ENCODE data around the gene TCOF1.
"Not testable (repeated sequence)": the region's sequence is repeated elsewhere in the genome, so short reads cannot be mapped to it uniquely, and the experiment has no call there.

TCOF1 gene

DNA sequence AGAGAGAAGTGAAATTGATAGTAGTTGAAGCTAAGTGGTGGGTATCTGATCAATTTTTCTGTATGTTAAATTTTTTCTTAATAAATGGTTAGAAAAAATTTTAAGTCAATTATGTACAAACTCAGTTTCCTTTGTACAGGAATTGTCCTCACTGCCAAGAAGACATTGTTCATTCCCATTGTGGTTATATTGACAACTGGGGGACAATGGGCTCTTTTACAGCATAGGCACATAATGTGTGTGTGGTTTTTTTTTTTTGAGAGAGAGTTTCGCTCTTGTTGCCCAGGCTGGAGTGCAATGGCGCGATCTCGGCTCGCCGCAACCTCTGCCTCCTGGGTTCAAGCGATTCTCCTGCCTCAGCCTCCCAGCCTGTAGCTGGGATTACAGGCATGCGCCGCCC, 68.7 kb downstream of the TCOF1 start:
- H3K4me1 ChIP-seq (ENCODE audit: control insufficient read depth in 1 of 2, insufficient read depth in 2 of 2, low read length in 2 of 2) = peaks cover 13 to 15% of the 10 kb centered on the region in 2 donors
- not testable (repeated sequence) for H3K27ac ChIP-seq (ENCODE audit: low read depth, low read length); H3K9me3 ChIP-seq (ENCODE audit: control insufficient read depth in 1 of 2, low read length in 2 of 2); H3K9ac ChIP-seq (ENCODE audit: low read depth in 1 of 2, low read length in 2 of 2); H3K4me3 ChIP-seq (ENCODE audit: low read depth in 1 of 2, low read length in 2 of 2); H3K36me3 ChIP-seq (ENCODE audit: control insufficient read depth in 1 of 2, insufficient read depth in 2 of 2, low read length in 2 of 2); H3K27me3 ChIP-seq (ENCODE audit: control insufficient read depth in 1 of 2, insufficient read depth in 2 of 2, low read length in 2 of 2)

DNA sequence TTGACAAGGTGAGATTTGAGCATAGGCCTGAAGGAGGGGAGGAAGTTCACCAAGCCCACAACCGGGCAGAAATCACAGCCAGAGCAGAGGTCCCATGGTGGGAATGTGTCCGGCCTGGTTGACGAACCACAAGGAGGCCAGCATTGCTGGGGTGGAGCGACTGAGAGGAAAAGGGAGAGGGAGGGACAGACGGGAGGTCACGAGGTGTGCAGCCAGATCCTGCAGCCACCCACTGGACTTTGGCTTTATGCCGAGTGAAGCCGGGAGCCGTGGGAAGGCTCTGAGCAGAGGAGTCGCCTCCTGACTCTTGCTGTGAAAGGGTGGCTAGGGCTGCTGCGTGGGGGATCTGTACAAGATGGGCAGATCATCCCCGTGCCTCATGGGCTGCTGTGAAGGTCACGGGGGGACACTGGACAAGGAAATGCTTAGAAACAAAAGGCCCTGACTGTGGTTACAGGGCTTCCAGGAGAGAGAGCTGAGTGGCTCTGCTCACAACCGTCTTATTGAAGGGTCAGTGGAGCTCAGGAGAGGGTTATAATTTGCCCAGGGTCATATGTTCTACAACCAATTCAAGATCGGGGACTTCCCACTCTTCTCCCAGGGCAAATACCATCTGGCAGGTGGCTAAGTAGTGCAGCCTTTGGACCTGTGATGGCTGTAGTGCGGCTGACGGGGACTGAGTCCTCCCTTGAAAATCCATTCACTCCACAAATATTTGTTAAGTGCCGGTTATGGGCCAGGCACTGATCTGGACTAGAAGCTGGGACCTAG, 70.8 kb downstream of the TCOF1 start:
- H3K27ac ChIP-seq (ENCODE audit: low read depth, low read length) = no peak overlapping the region
- peak overlapping the region in 1 of 2 donors; percentile 31 for H3K9ac ChIP-seq (ENCODE audit: low read depth in 1 of 2, low read length in 2 of 2)
- H3K27me3 ChIP-seq (ENCODE audit: control insufficient read depth in 1 of 2, insufficient read depth in 2 of 2, low read length in 2 of 2) = no peaks in the 10 kb centered on the region
- H3K36me3 ChIP-seq (ENCODE audit: control insufficient read depth in 1 of 2, insufficient read depth in 2 of 2, low read length in 2 of 2) = no peaks in the 10 kb centered on the region
- H3K4me1 ChIP-seq (ENCODE audit: control insufficient read depth in 1 of 2, insufficient read depth in 2 of 2, low read length in 2 of 2) = peaks cover 15 to 19% of the 10 kb centered on the region in 2 donors
- no peaks in the 10 kb centered on the region for H3K9me3 ChIP-seq (ENCODE audit: control insufficient read depth in 1 of 2, low read length in 2 of 2)
- peak overlapping the region in 1 of 2 donors; percentile 49 for H3K4me3 ChIP-seq (ENCODE audit: low read depth in 1 of 2, low read length in 2 of 2)

DNA sequence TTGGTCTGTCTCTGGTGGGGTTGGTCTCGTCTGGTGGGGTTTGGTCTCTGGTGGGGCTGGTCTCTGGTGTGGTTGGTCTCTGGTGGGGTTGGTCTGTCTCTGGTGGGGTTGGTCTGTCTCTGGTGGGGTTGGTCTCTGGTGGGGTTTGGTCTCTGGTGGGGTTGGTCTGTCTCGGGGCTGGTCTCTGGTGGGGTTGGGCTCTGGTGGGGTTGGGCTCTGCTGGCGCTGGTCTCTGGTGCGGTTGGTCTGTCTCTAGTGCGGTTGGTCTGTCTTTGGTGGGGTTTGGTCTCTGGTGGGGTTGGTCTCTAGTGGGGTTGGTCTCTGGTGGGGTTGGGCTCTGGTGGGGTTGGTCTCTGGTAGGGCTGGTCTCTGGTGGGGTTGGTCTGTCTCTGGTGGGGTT, 71.5 kb downstream of the TCOF1 start:
- peak overlapping the region in 1 of 2 donors; percentile 31 for H3K9ac ChIP-seq (ENCODE audit: low read depth in 1 of 2, low read length in 2 of 2)
- H3K27ac ChIP-seq (ENCODE audit: low read depth, low read length) = no peak overlapping the region
- H3K36me3 ChIP-seq (ENCODE audit: control insufficient read depth in 1 of 2, insufficient read depth in 2 of 2, low read length in 2 of 2) = no peaks in the 10 kb centered on the region
- H3K9me3 ChIP-seq (ENCODE audit: control insufficient read depth in 1 of 2, low read length in 2 of 2) = no peaks in the 10 kb centered on the region
- no peak overlapping the region for H3K4me3 ChIP-seq (ENCODE audit: low read depth in 1 of 2, low read length in 2 of 2)
- peaks cover 15 to 19% of the 10 kb centered on the region in 2 donors for H3K4me1 ChIP-seq (ENCODE audit: control insufficient read depth in 1 of 2, insufficient read depth in 2 of 2, low read length in 2 of 2)
- no peaks in the 10 kb centered on the region for H3K27me3 ChIP-seq (ENCODE audit: control insufficient read depth in 1 of 2, insufficient read depth in 2 of 2, low read length in 2 of 2)

DNA sequence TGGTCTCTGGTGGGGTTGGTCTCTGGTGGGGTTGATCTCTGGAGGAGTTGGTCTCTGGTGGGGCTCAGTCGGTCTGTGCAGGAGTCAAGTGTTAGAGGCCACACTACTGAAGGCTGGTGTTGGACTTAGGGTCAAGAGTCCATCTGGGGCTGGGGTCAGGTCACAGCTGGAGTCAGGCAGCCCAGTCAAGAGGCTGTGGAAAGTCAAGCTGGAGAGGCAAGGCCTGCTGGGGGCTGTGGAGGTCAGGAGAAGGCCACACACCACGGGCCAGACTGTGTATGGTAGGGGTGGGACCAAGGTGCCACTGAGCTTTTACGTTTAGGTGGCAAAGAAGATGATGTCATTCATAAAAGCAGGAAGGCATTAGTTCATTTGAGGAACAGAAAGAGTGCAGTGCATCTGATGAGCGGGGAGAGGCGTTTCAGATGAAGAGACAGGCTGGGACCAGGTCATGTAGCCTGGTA, 71.9 kb downstream of the TCOF1 start:
- Histone ChIP-seq H3K9me3 (ENCODE audit: control insufficient read depth in 1 of 2, low read length in 2 of 2) (no peaks in the 10 kb centered on the region), H3K4me3 (ENCODE audit: low read depth in 1 of 2, low read length in 2 of 2) (no peak overlapping the region), H3K4me1 (ENCODE audit: control insufficient read depth in 1 of 2, insufficient read depth in 2 of 2, low read length in 2 of 2) (peaks cover 15 to 19% of the 10 kb centered on the region in 2 donors), H3K9ac (ENCODE audit: low read depth in 1 of 2, low read length in 2 of 2) (no peak overlapping the region), H3K27ac (ENCODE audit: low read depth, low read length) (no peak overlapping the region), H3K36me3 (ENCODE audit: control insufficient read depth in 1 of 2, insufficient read depth in 2 of 2, low read length in 2 of 2) (no peaks in the 10 kb centered on the region), H3K27me3 (ENCODE audit: control insufficient read depth in 1 of 2, insufficient read depth in 2 of 2, low read length in 2 of 2) (no peaks in the 10 kb centered on the region)

DNA sequence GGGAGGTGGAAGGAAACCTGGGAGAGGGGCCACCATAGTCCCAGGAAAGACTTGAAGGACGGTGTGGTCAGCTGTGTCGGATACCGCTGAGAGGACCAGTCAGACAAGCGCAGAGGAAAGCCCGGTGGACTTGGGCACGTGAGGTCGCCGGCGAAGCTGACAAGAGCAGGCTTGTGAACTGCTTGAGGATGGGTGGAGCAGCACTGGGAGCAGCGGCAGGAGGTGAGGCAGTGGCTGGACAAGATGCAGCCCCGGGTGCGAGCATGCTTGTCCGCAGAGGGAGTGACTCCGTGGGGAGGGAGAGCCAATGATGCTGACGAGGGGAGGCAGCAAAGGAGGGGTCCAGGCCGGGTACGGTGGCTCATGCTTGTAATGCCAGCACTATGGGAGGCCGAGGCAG, 73.6 kb downstream of the TCOF1 start:
- Histone ChIP-seq H3K4me1 (ENCODE audit: control insufficient read depth in 1 of 2, insufficient read depth in 2 of 2, low read length in 2 of 2) (peaks cover 15 to 19% of the 10 kb centered on the region in 2 donors), H3K27ac (ENCODE audit: low read depth, low read length) (no peak overlapping the region)

DNA sequence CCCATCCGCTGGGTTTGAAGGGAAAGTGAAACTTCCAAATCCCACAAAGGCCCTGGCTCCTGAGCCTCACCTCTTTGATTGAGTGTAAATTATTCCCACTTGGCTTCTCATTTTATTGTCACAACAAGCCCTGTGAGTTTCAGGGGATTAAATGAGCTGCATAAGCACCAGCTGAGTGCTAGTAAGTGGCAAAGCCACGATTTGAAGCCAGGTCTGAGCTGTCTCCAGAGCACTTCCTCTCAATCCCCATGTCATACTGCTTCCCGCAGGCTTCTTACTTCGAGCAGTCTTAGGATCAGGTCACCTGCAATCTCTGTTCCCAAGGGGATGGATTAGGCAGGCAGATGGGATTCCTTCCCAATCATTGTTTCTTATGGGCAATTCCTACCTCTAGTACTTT, 74.1 kb downstream of the TCOF1 start:
- Histone ChIP-seq H3K27ac (ENCODE audit: low read depth, low read length) (no peak overlapping the region), H3K9ac (ENCODE audit: low read depth in 1 of 2, low read length in 2 of 2) (no peak overlapping the region), H3K4me1 (ENCODE audit: control insufficient read depth in 1 of 2, insufficient read depth in 2 of 2, low read length in 2 of 2) (peaks cover 19% of the 10 kb centered on the region in 2 donors)

More for the DNA sequence above, 73.6 kb downstream of the TCOF1 start:
- no peak overlapping the region for H3K9ac ChIP-seq (ENCODE audit: low read depth in 1 of 2, low read length in 2 of 2)
- no peaks in the 10 kb centered on the region for H3K27me3 ChIP-seq (ENCODE audit: control insufficient read depth in 1 of 2, insufficient read depth in 2 of 2, low read length in 2 of 2)
- no peaks in the 10 kb centered on the region for H3K9me3 ChIP-seq (ENCODE audit: control insufficient read depth in 1 of 2, low read length in 2 of 2)
- H3K36me3 ChIP-seq (ENCODE audit: control insufficient read depth in 1 of 2, insufficient read depth in 2 of 2, low read length in 2 of 2) = no peaks in the 10 kb centered on the region
- H3K4me3 ChIP-seq (ENCODE audit: low read depth in 1 of 2, low read length in 2 of 2) = no peak overlapping the region

DNA sequence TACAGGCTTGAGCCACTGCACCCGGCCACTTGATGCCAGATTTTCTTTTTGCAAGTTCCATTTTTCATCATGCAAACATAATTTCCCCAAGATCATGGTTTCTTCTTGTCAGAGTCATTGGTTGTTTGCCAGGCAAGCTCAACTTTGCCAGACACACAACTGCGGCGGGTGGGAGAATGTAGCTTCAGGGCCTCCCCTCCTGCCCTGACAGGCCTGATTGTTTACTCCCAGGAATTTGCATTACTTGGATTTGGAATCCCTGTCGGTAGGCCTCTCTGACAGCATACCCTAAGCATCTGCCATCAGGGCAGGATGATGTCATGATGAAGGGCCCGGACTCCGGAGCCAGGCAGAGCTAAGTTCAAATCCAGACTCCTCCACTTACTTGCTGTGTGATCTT, 77.0 kb downstream of the TCOF1 start:
- no peak overlapping the region for H3K9ac ChIP-seq (ENCODE audit: low read depth in 1 of 2, low read length in 2 of 2)
- H3K27ac ChIP-seq (ENCODE audit: low read depth, low read length) = no peak overlapping the region
- H3K27me3 ChIP-seq (ENCODE audit: control insufficient read depth in 1 of 2, insufficient read depth in 2 of 2, low read length in 2 of 2) = no peaks in the 10 kb centered on the region
- H3K4me1 ChIP-seq (ENCODE audit: control insufficient read depth in 1 of 2, insufficient read depth in 2 of 2, low read length in 2 of 2) = peaks cover 3 to 5% of the 10 kb centered on the region in 2 donors
- no peaks in the 10 kb centered on the region for H3K36me3 ChIP-seq (ENCODE audit: control insufficient read depth in 1 of 2, insufficient read depth in 2 of 2, low read length in 2 of 2)
- H3K9me3 ChIP-seq (ENCODE audit: control insufficient read depth in 1 of 2, low read length in 2 of 2) = no peaks in the 10 kb centered on the region
- no peak overlapping the region for H3K4me3 ChIP-seq (ENCODE audit: low read depth in 1 of 2, low read length in 2 of 2)

More for the DNA sequence above, 74.1 kb downstream of the TCOF1 start:
- no peak overlapping the region for H3K4me3 ChIP-seq (ENCODE audit: low read depth in 1 of 2, low read length in 2 of 2)
- no peaks in the 10 kb centered on the region for H3K36me3 ChIP-seq (ENCODE audit: control insufficient read depth in 1 of 2, insufficient read depth in 2 of 2, low read length in 2 of 2)
- no peaks in the 10 kb centered on the region for H3K9me3 ChIP-seq (ENCODE audit: control insufficient read depth in 1 of 2, low read length in 2 of 2)
- H3K27me3 ChIP-seq (ENCODE audit: control insufficient read depth in 1 of 2, insufficient read depth in 2 of 2, low read length in 2 of 2) = no peaks in the 10 kb centered on the region

DNA sequence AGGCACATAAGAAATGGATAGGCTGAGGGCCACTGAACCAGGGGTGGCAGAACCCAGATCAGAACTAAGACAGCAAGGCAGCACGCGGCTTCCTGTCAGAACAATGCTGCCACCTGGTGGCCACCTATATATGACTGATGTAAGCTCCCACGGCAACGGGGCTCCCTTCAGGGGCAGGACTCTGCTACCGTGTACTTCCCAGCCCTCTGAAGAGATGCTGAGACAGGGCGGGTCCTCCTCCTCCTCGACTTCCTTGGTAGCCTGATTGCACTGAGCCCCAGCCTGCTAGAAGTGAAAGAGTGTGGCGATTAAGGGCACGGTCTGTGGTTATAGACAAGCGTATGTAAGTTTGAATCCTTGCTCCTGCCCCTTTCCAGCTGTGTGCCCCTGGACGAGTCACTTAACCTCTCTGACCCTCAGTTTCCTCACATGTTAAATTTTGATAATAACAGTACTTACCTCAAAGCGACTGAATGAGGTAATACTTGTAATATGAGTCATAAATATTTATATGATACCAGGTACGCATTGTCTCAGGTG, 78.7 kb downstream of the TCOF1 start:
- Histone ChIP-seq H3K27ac (ENCODE audit: low read depth, low read length) (no peak overlapping the region), H3K9me3 (ENCODE audit: control insufficient read depth in 1 of 2, low read length in 2 of 2) (no peaks in the 10 kb centered on the region), H3K9ac (ENCODE audit: low read depth in 1 of 2, low read length in 2 of 2) (peak overlapping the region in 1 of 2 donors; percentile 8), H3K4me1 (ENCODE audit: control insufficient read depth in 1 of 2, insufficient read depth in 2 of 2, low read length in 2 of 2) (peaks cover 3 to 5% of the 10 kb centered on the region in 2 donors), H3K27me3 (ENCODE audit: control insufficient read depth in 1 of 2, insufficient read depth in 2 of 2, low read length in 2 of 2) (no peaks in the 10 kb centered on the region), H3K4me3 (ENCODE audit: low read depth in 1 of 2, low read length in 2 of 2) (no peak overlapping the region), H3K36me3 (ENCODE audit: control insufficient read depth in 1 of 2, insufficient read depth in 2 of 2, low read length in 2 of 2) (no peaks in the 10 kb centered on the region)

DNA sequence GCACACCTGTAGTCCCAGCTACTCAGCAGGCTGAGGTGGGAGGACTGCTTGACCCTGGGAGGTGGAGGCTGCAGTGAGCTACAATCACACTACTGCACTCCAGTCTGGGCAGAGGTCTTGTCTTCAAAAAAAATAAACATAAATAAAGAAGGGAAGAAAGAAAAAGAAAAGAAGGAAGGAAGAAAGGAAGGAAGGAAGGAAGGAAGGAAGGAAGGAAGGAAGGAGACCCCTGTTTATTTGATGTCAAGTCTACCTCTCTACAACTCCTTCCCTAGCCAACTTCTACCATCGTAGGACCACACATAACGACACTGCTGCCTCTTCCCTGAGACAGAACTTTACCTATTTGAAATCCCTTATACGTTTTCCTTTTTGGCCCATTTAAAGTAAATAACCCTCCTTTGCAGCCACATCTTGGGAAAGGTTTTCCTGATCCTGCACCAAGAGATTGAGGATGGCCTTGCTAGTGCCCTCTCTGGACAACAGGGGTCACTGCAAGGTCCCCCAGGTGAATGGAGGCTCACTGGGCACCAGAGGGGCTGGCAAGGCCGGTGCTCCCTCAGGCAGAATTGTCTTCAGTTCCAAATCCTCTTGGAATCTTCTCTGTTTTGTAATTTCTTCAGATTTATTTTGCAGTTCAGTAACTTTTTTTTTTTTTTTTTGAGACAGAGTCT, 81.5 kb downstream of the TCOF1 start:
- no peaks in the 10 kb centered on the region for H3K9me3 ChIP-seq (ENCODE audit: control insufficient read depth in 1 of 2, low read length in 2 of 2)
- peaks cover 8 to 19% of the 10 kb centered on the region in 2 donors for H3K36me3 ChIP-seq (ENCODE audit: control insufficient read depth in 1 of 2, insufficient read depth in 2 of 2, low read length in 2 of 2)
- H3K4me3 ChIP-seq (ENCODE audit: low read depth in 1 of 2, low read length in 2 of 2) = no peak overlapping the region
- no peak overlapping the region for H3K27ac ChIP-seq (ENCODE audit: low read depth, low read length)
- peaks cover 0 to 3% of the 10 kb centered on the region in 2 donors for H3K4me1 ChIP-seq (ENCODE audit: control insufficient read depth in 1 of 2, insufficient read depth in 2 of 2, low read length in 2 of 2)
- no peaks in the 10 kb centered on the region for H3K27me3 ChIP-seq (ENCODE audit: control insufficient read depth in 1 of 2, insufficient read depth in 2 of 2, low read length in 2 of 2)
- H3K9ac ChIP-seq (ENCODE audit: low read depth in 1 of 2, low read length in 2 of 2) = no peak overlapping the region

Measured in duodenal mucosa (tissue), 2 donors.